H1 (cell line): ENCODE measurements around the gene BAG2.

Experiments
- BACH1 ChIP-seq: IDR thresholded peaks from 2 replicates; pipeline ENCODE4 v1.6.1; 2012; ENCODE audit warnings: low read length, improper control_type of control experiment
- CTCF ChIP-seq, 3 experiments: IDR thresholded peaks; 1 replicate in 2 of 3; 2 replicates in 1 of 3; pipeline versions ENCODE4 v1.5.1 to v1.6.1; 2011; ENCODE audit warnings: low read length in 3 of 3, mild to moderate bottlenecking in 3 of 3, inconsistent platforms in 2 of 3, low read depth in 1 of 3, moderate library complexity in 1 of 3; ENCODE audit not compliant: insufficient read depth in 1 of 3; ENCODE audit errors: control extremely low read depth in 1 of 3
- SP1 ChIP-seq: IDR thresholded peaks from 2 replicates; pipeline ENCODE4 v1.6.1; 2011; ENCODE audit warnings: low read depth, low read length

- TF ChIP-seq SP1 (no peak), CTCF (IDR thresholded peaks at IDR 0.05; ENCODE audit: control extremely low read depth in 1 of 3, insufficient read depth in 1 of 3, low read depth in 1 of 3, low read length in 3 of 3) (no peak), BACH1 (no peak)
Measured at GRCh38 chr6:57135885-57136284, 36.2 kb upstream of the BAG2 start.
